ENCODE data around the gene HIVEP3. TPM values are rescaled to one million over a fixed set of nuclear protein-coding genes. Genes with fewer than 3 reads are reported as not detected.

The HIVEP3 gene
- total RNA-seq, 1 experiment from 2014 or later = 11.0 TPM

- no peaks in the 10 kb centered on the region for H3F3A ChIP-seq (ENCODE audit: insufficient read depth, low read depth)
- H3K27ac ChIP-seq = no peak overlapping the region
- intact Hi-C loops (cut with micrococcal nuclease; ENCODE audit: unreplicated experiment) = no loop called here
- no peaks in the 10 kb centered on the region for H3K9me3 ChIP-seq (ENCODE audit: insufficient read depth, low read depth)
- no peak for TF ChIP-seq EZH2 (IDR thresholded peaks at IDR 0.05; ENCODE audit: low read depth)
- no peak for TF ChIP-seq CTCF (conservative IDR thresholded peaks at IDR 0.05)
- no peaks in the 10 kb centered on the region for H3K36me3 ChIP-seq (ENCODE audit: low read depth)
- ChIA-PET CTCF (no interaction called here), POLR2A (ENCODE audit: unreplicated experiment) (interaction anchor here (0.7 kb wide), 1 partner anchor 398 kb away, joined by 3 read pairs; no protein-coding TSS in a partner anchor)
- H3K4me3 ChIP-seq = no peak overlapping the region
- H3K79me2 ChIP-seq (ENCODE audit: low read depth) = no peaks in the 10 kb centered on the region
- H3K4me1 ChIP-seq (replicated peaks; ENCODE audit: insufficient read depth) = no peaks in the 10 kb centered on the region
- no TSS peak for BruUV-seq (replicated peaks)
- no peaks in the 10 kb centered on the region for H3K27me3 ChIP-seq (ENCODE audit: insufficient read depth, low read depth)
- H3K4me2 ChIP-seq = no peak overlapping the region
- no peaks in the 10 kb centered on the region for H3K9me2 ChIP-seq (ENCODE audit: insufficient read depth)
- no peak for DNase-seq
- H2AFZ ChIP-seq = no peak overlapping the region
- H4K20me1 ChIP-seq (ENCODE audit: insufficient read depth) = no peaks in the 10 kb centered on the region
Measured at GRCh38 chr1:41740058-41740457, 178.7 kb downstream of the HIVEP3 start.

GRCh38 chr1:41739061-41739955 is 179.4 kb downstream of the HIVEP3 start:
- no peak overlapping the region for H2AFZ ChIP-seq
- H3F3A ChIP-seq (ENCODE audit: insufficient read depth, low read depth) = no peaks in the 10 kb centered on the region
- no peak for DNase-seq
- H3K27me3 ChIP-seq (ENCODE audit: insufficient read depth, low read depth) = no peaks in the 10 kb centered on the region
- no peaks in the 10 kb centered on the region for H4K20me1 ChIP-seq (ENCODE audit: insufficient read depth)
- intact Hi-C loops (cut with micrococcal nuclease; ENCODE audit: unreplicated experiment) = no loop called here
- H3K27ac ChIP-seq = no peak overlapping the region
- CTCF ChIA-PET = no interaction called here
- no peaks in the 10 kb centered on the region for H3K4me1 ChIP-seq (replicated peaks; ENCODE audit: insufficient read depth)
- H3K36me3 ChIP-seq (ENCODE audit: low read depth) = no peaks in the 10 kb centered on the region
- no peak overlapping the region for H3K4me2 ChIP-seq
- H3K4me3 ChIP-seq = no peak overlapping the region
- POLR2A ChIA-PET (ENCODE audit: unreplicated experiment) = interaction anchor here (0.7 kb wide), 1 partner anchor 397 kb away, joined by 3 read pairs; no protein-coding TSS in a partner anchor
- H3K79me2 ChIP-seq (ENCODE audit: low read depth) = no peaks in the 10 kb centered on the region
- no TSS peak for BruUV-seq (replicated peaks)
- H3K9me3 ChIP-seq (ENCODE audit: insufficient read depth, low read depth) = no peaks in the 10 kb centered on the region
- TF ChIP-seq EZH2 (IDR thresholded peaks at IDR 0.05; ENCODE audit: low read depth) = no peak
- TF ChIP-seq CTCF (conservative IDR thresholded peaks at IDR 0.05) = no peak
- no peaks in the 10 kb centered on the region for H3K9me2 ChIP-seq (ENCODE audit: insufficient read depth)

GRCh38 chr1:41738475-41738874 is 180.2 kb downstream of the HIVEP3 start:
- no TSS peak for BruUV-seq (replicated peaks)
- H2AFZ ChIP-seq = no peak overlapping the region
- H3K4me3 ChIP-seq = no peak overlapping the region
- H3K4me1 ChIP-seq (replicated peaks; ENCODE audit: insufficient read depth) = no peaks in the 10 kb centered on the region
- H3K79me2 ChIP-seq (ENCODE audit: low read depth) = no peaks in the 10 kb centered on the region
- no peaks in the 10 kb centered on the region for H3K9me3 ChIP-seq (ENCODE audit: insufficient read depth, low read depth)
- DNase-seq = no peak
- TF ChIP-seq CTCF (conservative IDR thresholded peaks at IDR 0.05) (no peak), EZH2 (IDR thresholded peaks at IDR 0.05; ENCODE audit: low read depth) (no peak)
- ChIA-PET POLR2A (ENCODE audit: unreplicated experiment) (no interaction called here), CTCF (no interaction called here)
- no peaks in the 10 kb centered on the region for H4K20me1 ChIP-seq (ENCODE audit: insufficient read depth)
- intact Hi-C loops (cut with micrococcal nuclease; ENCODE audit: unreplicated experiment) = no loop called here
- H3K36me3 ChIP-seq (ENCODE audit: low read depth) = no peaks in the 10 kb centered on the region
- H3F3A ChIP-seq (ENCODE audit: insufficient read depth, low read depth) = no peaks in the 10 kb centered on the region
- no peak overlapping the region for H3K27ac ChIP-seq
- no peaks in the 10 kb centered on the region for H3K27me3 ChIP-seq (ENCODE audit: insufficient read depth, low read depth)
- H3K4me2 ChIP-seq = no peak overlapping the region
- no peaks in the 10 kb centered on the region for H3K9me2 ChIP-seq (ENCODE audit: insufficient read depth)
